Gastroesophageal sphincter (tissue), 4 donors: ENCODE results near the gene WNT3A. TPM values are rescaled to one million over a fixed set of nuclear protein-coding genes. Genes with fewer than 3 reads are reported as not detected.

Experiments
- ATAC-seq: fragments of 150-250 bp; one replicate; pipeline ENCODE4 v1.9.1; 2016; ENCODE audit warnings: mild to moderate bottlenecking, moderate library complexity
- H3K27ac ChIP-seq, 4 donors: fragments of 200-600 bp; sonication (generic) in 3 of 4; 1 replicate in 3 of 4; 2 replicates in 1 of 4; pipeline ENCODE4 v1.5.1; 2016 to 2019
- H3K27me3 ChIP-seq: fragments of 200-600 bp; sonication (generic); one replicate; pipeline ENCODE4 v1.5.1; 2019
- H3K36me3 ChIP-seq, 2 donors: fragments of 200-600 bp; sonication (generic); one replicate each; pipeline ENCODE4 v1.5.1; 2019; ENCODE audit warnings: control low read depth in 1 of 2
- H3K4me1 ChIP-seq, 3 donors: fragments of 200-600 bp; sonication (generic); 1 replicate in 2 of 3; 2 replicates in 1 of 3; pipeline ENCODE4 v1.5.1; 2016 to 2019; ENCODE audit warnings: control low read depth in 2 of 3
- H3K4me3 ChIP-seq, 2 donors: fragments of 200-600 bp; sonication (generic); one replicate each; pipeline ENCODE4 v1.5.1; 2019; ENCODE audit warnings: mild to moderate bottlenecking in 1 of 2, moderate library complexity in 1 of 2
- H3K9me3 ChIP-seq, 3 donors: fragments of 200-600 bp; sonication (generic); one replicate each; pipeline ENCODE4 v1.5.1; 2017 to 2019; ENCODE audit warnings: control low read depth in 2 of 3
- CTCF ChIP-seq, 4 experiments: fragments of 200-600 bp in 2 of 4; fragments of 450-650 bp in 2 of 4; sonication (generic) in 1 of 4; IDR thresholded peaks; one replicate each; pipeline ENCODE4 v1.5.1; 2017 to 2019; ENCODE audit warnings: antibody characterized with exemption in 4 of 4, mild to moderate bottlenecking in 2 of 4, moderate library complexity in 2 of 4
- EP300 ChIP-seq: sonication (generic); formaldehyde crosslinking; IDR thresholded peaks from one replicate; pipeline ENCODE4 v1.6.1; 2017; ENCODE audit warnings: antibody characterized with exemption, mild to moderate bottlenecking
- POLR2A ChIP-seq, 2 donors: fragments of 450-650 bp; IDR thresholded peaks; one replicate each; pipeline ENCODE4 v1.6.1; 2017; ENCODE audit warnings: antibody characterized with exemption in 2 of 2, mild to moderate bottlenecking in 2 of 2, moderate library complexity in 1 of 2
- POLR2AphosphoS5 ChIP-seq: sonication (generic); formaldehyde crosslinking; IDR thresholded peaks from one replicate; pipeline ENCODE4 v1.6.1; 2017; ENCODE audit warnings: antibody characterized with exemption
- WGBS, 2 donors: methylation state at CpG; one replicate each; pipeline ENCODE4 v1.1.5; 2018; ENCODE audit warnings: low coverage in 1 of 2; 5-methylcytosine and 5-hydroxymethylcytosine counted together
- total RNA-seq, 4 donors: library from RNA; depleted of rRNA; stranded (reverse); fragments of >200 nt; gene quantifications; one replicate each; pipeline ENCODE4 v1.1.0, GENCODE V29; 2016

WNT3A gene
- total RNA-seq, 4 donors from 2014 or later, result not detected

- Histone ChIP-seq H3K27me3 (no peaks in the 10 kb centered on the region), H3K27ac (no peak overlapping the region), H3K36me3 (peaks cover 0 to 33% of the 10 kb centered on the region in 2 donors), H3K4me1 (peaks cover 3 to 58% (median 25%) of the 10 kb centered on the region in 3 donors), H3K9me3 (no peaks in the 10 kb centered on the region), H3K4me3 (no peak overlapping the region)
- WGBS, 2 donors, result 73% methylated on average over 3 of the region's 8 CpGs; no CpG with 5 or more reads in 1 of the 2 donors
- no peak for TF ChIP-seq EP300
- no peak for TF ChIP-seq POLR2A (IDR thresholded peaks at IDR 0.05)
- TF ChIP-seq POLR2AphosphoS5, result no peak
- no peak for TF ChIP-seq CTCF (IDR thresholded peaks at IDR 0.05)
- ATAC-seq, result no peak
Observed at GRCh38 chr1:228105996-228106799, 99.4 kb downstream of the WNT3A start.

- Histone ChIP-seq H3K36me3 (peaks cover 0 to 29% of the 10 kb centered on the region in 2 donors), H3K4me1 (peaks cover 3 to 52% (median 22%) of the 10 kb centered on the region in 3 donors), H3K27ac (no peak overlapping the region), H3K4me3 (no peak overlapping the region), H3K9me3 (no peaks in the 10 kb centered on the region), H3K27me3 (no peaks in the 10 kb centered on the region)
- ATAC-seq, result no peak
- 75 to 100% methylated on average over 2 to 9 of the region's 9 CpGs for WGBS, 2 donors
- no peak for TF ChIP-seq POLR2A (IDR thresholded peaks at IDR 0.05)
- no peak for TF ChIP-seq CTCF (IDR thresholded peaks at IDR 0.05)
- no peak for TF ChIP-seq EP300
- no peak for TF ChIP-seq POLR2AphosphoS5
Observed at GRCh38 chr1:228106800-228107054, 99.9 kb downstream of the WNT3A start.

GRCh38 chr1:228107636-228108035, 100.8 kb downstream of the WNT3A start:
- H3K27ac ChIP-seq, result peak overlapping the region in 1 of 4 donors; percentile 94
- H3K4me3 ChIP-seq, result no peak overlapping the region
- H3K27me3 ChIP-seq, result no peaks in the 10 kb centered on the region
- ATAC-seq, result no peak
- peaks cover 3 to 43% (median 16%) of the 10 kb centered on the region in 3 donors for H3K4me1 ChIP-seq
- peaks cover 0 to 29% of the 10 kb centered on the region in 2 donors for H3K36me3 ChIP-seq
- TF ChIP-seq CTCF (IDR thresholded peaks at IDR 0.05), result no peak
- no peak for TF ChIP-seq POLR2A (IDR thresholded peaks at IDR 0.05)
- no peak for TF ChIP-seq POLR2AphosphoS5
- TF ChIP-seq EP300, result no peak
- no peaks in the 10 kb centered on the region for H3K9me3 ChIP-seq
- 100% methylated on average over 1 of the region's 19 CpGs; no CpG with 5 or more reads in 1 of the 2 donors for WGBS, 2 donors

- Histone ChIP-seq H3K4me3 (peak overlapping the region; percentile 89 to 93), H3K27ac (peak overlapping the region; percentile 94 to 97 (median 95)), H3K36me3 (peaks cover 0 to 29% of the 10 kb centered on the region in 2 donors), H3K9me3 (no peaks in the 10 kb centered on the region), H3K27me3 (no peaks in the 10 kb centered on the region), H3K4me1 (peaks cover 3 to 43% (median 16%) of the 10 kb centered on the region in 3 donors)
- ATAC-seq, result no peak
- WGBS, 2 donors, result 58 to 65% methylated on average over 5 to 7 of the region's 11 CpGs
- TF ChIP-seq POLR2AphosphoS5 (no peak), POLR2A (IDR thresholded peaks at IDR 0.05) (no peak), EP300 (no peak), CTCF (IDR thresholded peaks at IDR 0.05) (no peak)
Observed at GRCh38 chr1:228108055-228108690, 101.4 kb downstream of the WNT3A start.
